MCF 10A (cell line): Measurements from ENCODE around the gene PLD5. TPM values are rescaled to one million over a fixed set of nuclear protein-coding genes. Genes with fewer than 3 reads are reported as not detected.
A peak's percentile ranks its signal among the peaks of the same experiment; 100 is the strongest.
"Not testable (repeated sequence)": the region's sequence is repeated elsewhere in the genome, so short reads cannot be mapped to it uniquely, and the experiment has no call there.

ENCODE experiments used
- BruUV-seq: library from RNA; stranded (reverse); fragments of 400-500 nt; replicated peaks from 2 replicates; lab custom pipeline; 2021; lab: Mats Ljungman, UMichigan
- CTCF ChIA-PET: fragments of 300-600 bp; sonication (Branson Sonifier 250); formaldehyde crosslinking; extraction: SDS; loops from one replicate; lab custom pipeline; 2021; ENCODE audit warnings: antibody characterized with exemption, inconsistent platforms; lab: Yijun Ruan, JAX
- POLR2A ChIA-PET: fragments of 300-600, 350-650 bp; sonication (Branson Sonifier 250); formaldehyde crosslinking; extraction: SDS; loops from one replicate; lab custom pipeline; 2020; ENCODE audit warnings: antibody characterized with exemption, inconsistent platforms; lab: Yijun Ruan, JAX
- DNase-seq: peaks from one replicate; pipeline ENCODE4 v3.0.0-alpha.2; 2018; ENCODE audit not compliant: unreplicated experiment
- H3K27ac Mint-ChIP-seq: one replicate; pipeline ENCODE4 v1.8.0; 2022; ENCODE audit warnings: mild to moderate bottlenecking, low read depth, mixed read lengths; ENCODE audit not compliant: unreplicated experiment
- H3K27me3 Mint-ChIP-seq: one replicate; pipeline ENCODE4 v1.8.0; 2022; ENCODE audit warnings: mixed read lengths; ENCODE audit not compliant: insufficient read depth, unreplicated experiment
- H3K36me3 Mint-ChIP-seq: one replicate; pipeline ENCODE4 v1.8.0; 2022; ENCODE audit warnings: mild to moderate bottlenecking, moderate library complexity, mixed read lengths; ENCODE audit not compliant: insufficient read depth, unreplicated experiment
- H3K4me1 Mint-ChIP-seq: one replicate; pipeline ENCODE4 v1.8.0; 2022; ENCODE audit warnings: mixed read lengths; ENCODE audit not compliant: insufficient read depth, unreplicated experiment
- H3K4me3 Mint-ChIP-seq: one replicate; pipeline ENCODE4 v1.8.0; 2022; ENCODE audit warnings: mild to moderate bottlenecking, moderate library complexity, mixed read lengths; ENCODE audit not compliant: unreplicated experiment
- H3K9me3 Mint-ChIP-seq: one replicate; pipeline ENCODE4 v1.8.0; 2022; ENCODE audit warnings: mixed read lengths; ENCODE audit not compliant: unreplicated experiment
- CTCF ChIP-seq: fragments of 200-600 bp; IDR thresholded peaks from one replicate; pipeline ENCODE4 v1.8.0; 2022; ENCODE audit warnings: antibody characterized with exemption, mild to moderate bottlenecking; ENCODE audit not compliant: unreplicated experiment
- intact Hi-C: fragments of 100-400 bp; cut with micrococcal nuclease; formaldehyde crosslinking; loops from 2 replicates; pipeline ENCODE4 v1.14.1; 2022
- total RNA-seq: library from RNA; stranded (reverse); gene quantifications from 2 replicates; pipeline ENCODE4 v1.2.3, GENCODE V29; 2022

Gene PLD5
- total RNA-seq, 1 experiment from 2014 or later = 18.3 TPM

DNA sequence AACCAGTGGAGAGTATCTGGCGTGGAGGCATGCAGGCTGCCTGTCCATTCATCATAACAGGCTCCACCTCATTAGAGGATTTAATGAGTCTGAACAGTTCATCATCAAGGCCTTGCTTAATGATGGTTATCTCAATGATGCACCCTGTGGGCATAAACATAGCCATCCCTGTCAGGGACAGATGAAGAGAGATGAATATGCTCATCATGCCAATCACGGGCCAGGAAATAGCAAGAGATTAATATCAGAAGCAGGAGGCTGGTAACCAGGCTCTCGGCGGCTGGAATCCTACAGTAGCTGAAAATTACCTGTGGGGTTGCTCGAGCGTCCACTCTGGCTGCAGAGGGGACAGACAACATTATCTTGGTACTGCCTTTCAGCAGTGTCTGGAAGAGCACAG is 247.7 kb downstream of the PLD5 start:
- DNase-seq, CTCF ChIA-PET, POLR2A ChIA-PET, intact Hi-C loops, H3K36me3 Mint-ChIP-seq, H3K9me3 Mint-ChIP-seq, H3K27me3 Mint-ChIP-seq, H3K27ac Mint-ChIP-seq, H3K4me1 Mint-ChIP-seq, BruUV-seq, H3K4me3 Mint-ChIP-seq: not testable (repeated sequence)

- intact Hi-C loops, BruUV-seq, H3K9me3 Mint-ChIP-seq, POLR2A ChIA-PET, H3K4me3 Mint-ChIP-seq, H3K4me1 Mint-ChIP-seq, H3K36me3 Mint-ChIP-seq, H3K27ac Mint-ChIP-seq, DNase-seq, H3K27me3 Mint-ChIP-seq: not testable (repeated sequence)
- CTCF ChIA-PET = interaction anchor here (0.6 to 0.7 kb wide), 2 partner anchors 368 to 1537 kb away, joined by 3 read pairs; no protein-coding TSS in a partner anchor
Measured at GRCh38 chr1:242267004-242267403, 257.5 kb downstream of the PLD5 start.

GRCh38 chr1:242264419-242264818 is 260.1 kb downstream of the PLD5 start:
- POLR2A ChIA-PET = interaction anchor here (0.7 kb wide), 1 partner anchor 183 kb away, joined by 4 read pairs; no protein-coding TSS in a partner anchor
- intact Hi-C loops, H3K4me3 Mint-ChIP-seq, H3K9me3 Mint-ChIP-seq, H3K27me3 Mint-ChIP-seq, H3K27ac Mint-ChIP-seq, H3K36me3 Mint-ChIP-seq, BruUV-seq, H3K4me1 Mint-ChIP-seq: not testable (repeated sequence)
- peak; percentile 29 for DNase-seq
- CTCF ChIA-PET = interaction anchor here (0.8 kb wide), 1 partner anchor 21 kb away, joined by 3 read pairs; no protein-coding TSS in a partner anchor

DNA sequence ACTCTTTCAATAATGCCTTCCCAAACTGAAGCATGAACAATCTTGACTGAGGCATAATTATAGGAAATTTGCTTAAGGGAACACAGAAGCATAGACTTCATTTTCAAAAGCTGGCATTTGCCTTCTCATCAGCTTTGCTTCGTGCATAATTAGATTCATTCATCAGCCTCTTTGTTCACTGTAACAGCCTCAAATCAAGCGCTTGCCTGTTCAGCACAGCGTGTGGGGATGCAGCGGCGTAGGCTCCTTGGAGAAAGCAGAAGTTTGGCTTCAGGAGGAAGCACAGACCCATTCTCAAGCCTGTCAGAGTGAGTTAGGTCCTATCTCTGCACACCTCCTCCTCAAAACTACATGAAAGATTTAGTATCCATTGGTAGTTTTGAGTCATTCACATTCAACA is 279.2 kb downstream of the PLD5 start:
- ChIA-PET POLR2A (interaction anchor here (1.5 kb wide), 1 partner anchor 12 kb away, joined by 5 read pairs; no protein-coding TSS in a partner anchor), CTCF (interaction anchor here (1.1 to 2.6 kb wide), 3 partner anchors 9 to 55 kb away, joined by 3 to 7 read pairs (median 6); no protein-coding TSS in a partner anchor)
- no TSS peak for BruUV-seq
- no peak for DNase-seq
- no peaks in the 10 kb centered on the region for H3K36me3 Mint-ChIP-seq
- no peak for TF ChIP-seq CTCF
- intact Hi-C loops = no loop called here
- no peak overlapping the region for H3K4me3 Mint-ChIP-seq
- peaks cover 6% of the 10 kb centered on the region for H3K4me1 Mint-ChIP-seq
- H3K9me3 Mint-ChIP-seq = no peaks in the 10 kb centered on the region
- no peaks in the 10 kb centered on the region for H3K27me3 Mint-ChIP-seq
- no peak overlapping the region for H3K27ac Mint-ChIP-seq

- Mint-ChIP-seq H3K27ac (peak overlapping the region; percentile 22), H3K27me3 (no peaks in the 10 kb centered on the region), H3K4me3 (no peak overlapping the region), H3K9me3 (no peaks in the 10 kb centered on the region), H3K36me3 (no peaks in the 10 kb centered on the region), H3K4me1 (peaks cover 6% of the 10 kb centered on the region)
- no TSS peak for BruUV-seq
- no peak for TF ChIP-seq CTCF
- POLR2A ChIA-PET = no interaction called here
- DNase-seq = peak; percentile 36
- CTCF ChIA-PET = interaction anchor here (1.1 to 2.6 kb wide), 2 partner anchors 14 to 21 kb away, joined by 3 to 7 read pairs; no protein-coding TSS in a partner anchor
- intact Hi-C loops = no loop called here
Measured at GRCh38 chr1:242243472-242243871, 281.0 kb downstream of the PLD5 start.
